B cell (primary cell): ENCODE measurements around the gene PSAT1. TPM values are rescaled to one million over a fixed set of nuclear protein-coding genes. Genes with fewer than 3 reads are reported as not detected.

Experiments used
- ATAC-seq: fragments of 200-7000 bp; cut with Tn5 transposase; one replicate; pipeline ENCODE4 v1.10.0; 2021; ENCODE audit warnings: low read depth, mild to moderate bottlenecking, moderate number of reproducible peaks, moderate library complexity
- CTCF ChIA-PET: fragments of 350-600 bp; sonication (Branson Sonifier 250); formaldehyde crosslinking; loops from one replicate; lab custom pipeline; 2021; ENCODE audit warnings: antibody characterized with exemption, inconsistent platforms; lab: Charles Lee
- POLR2A ChIA-PET: fragments of 350-600 bp; sonication (Branson Sonifier 250); formaldehyde crosslinking; loops from one replicate; lab custom pipeline; 2021; ENCODE audit warnings: antibody characterized with exemption; lab: Charles Lee
- DNase-seq: peaks from one replicate; pipeline ENCODE4 v3.0.0; 2013
- H2AFZ ChIP-seq: 2 replicates; pipeline ENCODE4 v1.6.1; 2012; ENCODE audit warnings: mild to moderate bottlenecking, low read depth, low read length; ENCODE audit not compliant: insufficient read depth, poor library complexity, severe bottlenecking
- H3K27ac ChIP-seq, 2 donors: 1 replicate in 1 of 2; 2 replicates in 1 of 2; pipeline ENCODE4 v1.5.1; 2012 to 2013; ENCODE audit warnings: low read length in 2 of 2, mild to moderate bottlenecking in 2 of 2, moderate library complexity in 1 of 2
- H3K27me3 ChIP-seq, 4 experiments: fragments of 200-600 bp in 1 of 4; sonication (generic) in 1 of 4; replicated peaks in 1 of 4; 1 replicate in 2 of 4; 2 replicates in 2 of 4; pipeline versions ENCODE4 v1.6.1 to v1.7.0; 2013 to 2016; ENCODE audit warnings: low read length in 3 of 4, mild to moderate bottlenecking in 2 of 4, mixed read lengths in 1 of 4, moderate library complexity in 1 of 4; ENCODE audit not compliant: insufficient read depth in 4 of 4, control insufficient read depth in 3 of 4; ENCODE audit errors: control extremely low read depth in 1 of 4
- H3K36me3 ChIP-seq, 2 experiments: replicated peaks in 1 of 2; 1 replicate in 1 of 2; 2 replicates in 1 of 2; pipeline versions ENCODE4 v1.6.1 to v1.7.1; 2013; ENCODE audit warnings: low read length in 1 of 2; ENCODE audit not compliant: insufficient read depth in 2 of 2, control insufficient read depth in 1 of 2; ENCODE audit errors: control extremely low read depth in 1 of 2, extremely low read depth in 1 of 2
- H3K4me1 ChIP-seq, 2 donors: fragments of 200-600 bp in 1 of 2; sonication (generic) in 1 of 2; 1 replicate in 1 of 2; 2 replicates in 1 of 2; pipeline versions ENCODE4 v1.5.1 to v1.6.1; 2013 to 2017; ENCODE audit warnings: low read length in 2 of 2; ENCODE audit not compliant: control insufficient read depth in 2 of 2, insufficient read depth in 2 of 2
- H3K4me2 ChIP-seq: replicated peaks from 2 replicates; pipeline ENCODE3; 2012; ENCODE audit warnings: mild to moderate bottlenecking, low read depth, low read length; ENCODE audit not compliant: poor library complexity, severe bottlenecking
- H3K4me3 ChIP-seq, 5 experiments: fragments of 200-600 bp in 1 of 5; sonication (generic) in 1 of 5; 1 replicate in 3 of 5; 2 replicates in 2 of 5; pipeline versions ENCODE4 v1.5.1 to v1.7.0; 2011 to 2016; ENCODE audit warnings: low read length in 4 of 5, mild to moderate bottlenecking in 4 of 5, low read depth in 2 of 5, control low read depth in 1 of 5, moderate library complexity in 1 of 5; ENCODE audit not compliant: insufficient read depth in 1 of 5; ENCODE audit errors: control extremely low read depth in 1 of 5, extremely low read depth in 1 of 5
- H3K79me2 ChIP-seq: fragments of 200-600 bp; sonication (generic); one replicate; pipeline ENCODE4 v1.6.0; 2016; ENCODE audit warnings: low read length; ENCODE audit not compliant: control insufficient read depth, insufficient read depth
- H3K9ac ChIP-seq: fragments of 200-600 bp; sonication (generic); 2 replicates; pipeline ENCODE4 v1.6.1; 2017; ENCODE audit warnings: mild to moderate bottlenecking, low read length, moderate library complexity
- H3K9me3 ChIP-seq, 3 donors: one replicate each; pipeline versions ENCODE4 v1.6.1 to v1.7.1; 2013; ENCODE audit warnings: low read length in 2 of 3; ENCODE audit not compliant: control insufficient read depth in 2 of 3, insufficient read depth in 1 of 3; ENCODE audit errors: control extremely low read depth in 1 of 3
- H4K20me1 ChIP-seq: 2 replicates; pipeline ENCODE4 v1.6.0; 2012; ENCODE audit warnings: mild to moderate bottlenecking, low read length; ENCODE audit not compliant: insufficient read depth, control insufficient read depth, poor library complexity, severe bottlenecking
- H3K27ac Mint-ChIP-seq: one replicate; pipeline ENCODE4 v1.8.0; 2021; ENCODE audit warnings: mixed read lengths
- H3K27me3 Mint-ChIP-seq: one replicate; pipeline ENCODE4 v1.8.0; 2021; ENCODE audit warnings: mixed read lengths
- H3K4me1 Mint-ChIP-seq: one replicate; pipeline ENCODE4 v1.8.0; 2021; ENCODE audit warnings: mixed read lengths
- H3K4me3 Mint-ChIP-seq: one replicate; pipeline ENCODE4 v1.8.0; 2021; ENCODE audit warnings: mixed read lengths
- H3K9me3 Mint-ChIP-seq: one replicate; pipeline ENCODE4 v1.8.0; 2022; ENCODE audit warnings: mixed read lengths; ENCODE audit not compliant: insufficient read depth
- EZH2 ChIP-seq: IDR thresholded peaks from 2 replicates; pipeline ENCODE4 v1.6.1; 2012; ENCODE audit warnings: borderline replicate concordance, low read depth, mild to moderate bottlenecking, moderate library complexity, low read length; ENCODE audit not compliant: insufficient read depth, poor library complexity, severe bottlenecking
- WGBS: methylation state at CpG from one replicate; pipeline ENCODE4 v1.1.5; 2013; ENCODE audit warnings: missing lambda C conversion rate; ENCODE audit not compliant: insufficient coverage; 5-methylcytosine and 5-hydroxymethylcytosine counted together
- intact Hi-C: fragments of 100-400 bp; cut with micrococcal nuclease; formaldehyde crosslinking; loops from one replicate; pipeline ENCODE4 v1.10.0; 2022
- polyA plus RNA-seq: library from polyadenylated mRNA; depleted of rRNA; stranded (reverse); fragments of >200 nt; gene quantifications from 2 replicates; pipeline ENCODE4 v1.2.3, GENCODE V29; 2012
- total RNA-seq, 2 donors: library from RNA; stranded (reverse); fragments of 120-200 nt in 1 of 2; gene quantifications; 1 replicate in 1 of 2; 2 replicates in 1 of 2; pipeline versions ENCODE4 v1.2.3 to v1.2.4, GENCODE V29; 2013 to 2022
- TF ChIP-seq, protein P1 (sequence below): fragments of 200-600 bp; IDR thresholded peaks from one replicate; pipeline ENCODE4 v1.8.0; 2022; ENCODE audit warnings: antibody characterized with exemption, mild to moderate bottlenecking

Gene PSAT1
- total and polyA plus RNA-seq, 2 donors (not counting 1 experiment from before 2014, with no cell fraction given): 0.61 to 5.0 TPM

DNA sequence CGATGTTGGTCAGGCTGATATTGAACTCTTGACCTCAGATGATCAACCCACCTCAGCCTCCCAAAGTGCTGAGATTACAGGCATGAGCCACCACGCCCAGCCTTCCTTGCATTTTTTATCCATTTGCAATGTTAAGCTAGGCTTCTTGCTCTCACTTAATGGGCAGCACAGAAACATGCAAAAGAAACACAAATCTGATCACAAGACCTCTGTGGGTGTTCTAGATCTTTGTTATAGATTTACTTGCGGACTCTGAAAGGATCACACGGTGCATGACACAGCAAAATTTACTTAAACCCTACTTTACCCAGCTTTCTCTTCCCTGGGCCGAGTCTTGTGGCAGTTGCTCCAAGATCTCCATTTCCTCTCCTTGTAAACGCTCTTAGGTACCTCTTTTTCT lies 71.3 kb downstream of the PSAT1 start:
- POLR2A ChIA-PET: no interaction called here
- DNase-seq (no peak), ATAC-seq (no peak)
- no peaks in the 10 kb centered on the region for H3K9me3 ChIP-seq
- H3K9ac ChIP-seq: no peak overlapping the region
- no peak for TF ChIP-seq EZH2
- TF ChIP-seq, protein P1, sequence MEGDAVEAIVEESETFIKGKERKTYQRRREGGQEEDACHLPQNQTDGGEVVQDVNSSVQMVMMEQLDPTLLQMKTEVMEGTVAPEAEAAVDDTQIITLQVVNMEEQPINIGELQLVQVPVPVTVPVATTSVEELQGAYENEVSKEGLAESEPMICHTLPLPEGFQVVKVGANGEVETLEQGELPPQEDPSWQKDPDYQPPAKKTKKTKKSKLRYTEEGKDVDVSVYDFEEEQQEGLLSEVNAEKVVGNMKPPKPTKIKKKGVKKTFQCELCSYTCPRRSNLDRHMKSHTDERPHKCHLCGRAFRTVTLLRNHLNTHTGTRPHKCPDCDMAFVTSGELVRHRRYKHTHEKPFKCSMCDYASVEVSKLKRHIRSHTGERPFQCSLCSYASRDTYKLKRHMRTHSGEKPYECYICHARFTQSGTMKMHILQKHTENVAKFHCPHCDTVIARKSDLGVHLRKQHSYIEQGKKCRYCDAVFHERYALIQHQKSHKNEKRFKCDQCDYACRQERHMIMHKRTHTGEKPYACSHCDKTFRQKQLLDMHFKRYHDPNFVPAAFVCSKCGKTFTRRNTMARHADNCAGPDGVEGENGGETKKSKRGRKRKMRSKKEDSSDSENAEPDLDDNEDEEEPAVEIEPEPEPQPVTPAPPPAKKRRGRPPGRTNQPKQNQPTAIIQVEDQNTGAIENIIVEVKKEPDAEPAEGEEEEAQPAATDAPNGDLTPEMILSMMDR: no peak
- Mint-ChIP-seq H3K27me3 (peaks cover 5% of the 10 kb centered on the region), H3K4me3 (no peak overlapping the region), H3K4me1 (no peaks in the 10 kb centered on the region), H3K9me3 (no peaks in the 10 kb centered on the region), H3K27ac (no peak overlapping the region)
- no peak overlapping the region for H3K27ac ChIP-seq
- no peak overlapping the region for H3K4me3 ChIP-seq
- CTCF ChIA-PET: interaction anchor here (0.7 to 2.0 kb wide), 5 partner anchors 12 to 1093 kb away, joined by 3 to 9 read pairs (median 4); no protein-coding TSS in a partner anchor
- H3K27me3 ChIP-seq: peaks cover 0 to 5% (median 0%) of the 10 kb centered on the region in 4 experiments
- no peaks in the 10 kb centered on the region for H3K36me3 ChIP-seq
- H4K20me1 ChIP-seq: no peaks in the 10 kb centered on the region
- 74% methylated on average over 6 of the region's 6 CpGs for WGBS
- no peaks in the 10 kb centered on the region for H3K79me2 ChIP-seq
- no peaks in the 10 kb centered on the region for H3K4me1 ChIP-seq
- intact Hi-C loops: no loop called here
- no peak overlapping the region for H3K4me2 ChIP-seq
- no peak overlapping the region for H2AFZ ChIP-seq

DNA sequence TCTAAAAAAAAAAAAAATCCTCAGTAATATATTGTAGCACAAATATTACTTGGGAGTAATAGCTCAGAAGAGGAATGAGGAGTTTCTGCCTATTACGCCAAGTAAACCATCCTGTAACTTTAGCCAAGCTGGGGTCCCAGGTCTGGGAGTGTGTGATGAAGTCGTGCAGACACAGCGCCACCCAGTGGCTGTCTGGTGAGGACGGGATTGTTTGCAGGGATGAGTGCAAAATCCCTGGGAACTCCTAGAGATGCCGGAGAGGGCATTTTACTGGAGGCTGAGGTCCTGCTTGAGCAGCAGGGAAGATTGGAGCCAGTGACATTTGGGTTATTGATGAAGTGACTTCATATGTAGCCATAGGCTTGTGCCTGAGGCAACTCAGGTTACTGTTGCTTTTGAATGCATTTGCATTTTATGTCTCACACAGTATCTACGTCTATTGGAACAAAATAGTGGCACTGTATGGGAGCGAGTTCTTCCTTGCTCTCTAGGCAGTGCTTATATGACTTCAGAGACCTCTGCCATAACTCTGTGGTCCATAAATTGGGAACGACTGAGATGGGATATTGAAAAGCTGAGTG lies 72.8 kb downstream of the PSAT1 start:
- H3K4me2 ChIP-seq: no peak overlapping the region
- Mint-ChIP-seq H3K9me3 (no peaks in the 10 kb centered on the region), H3K27ac (no peak overlapping the region), H3K4me1 (no peaks in the 10 kb centered on the region), H3K4me3 (no peak overlapping the region), H3K27me3 (peaks cover 9% of the 10 kb centered on the region)
- H3K9ac ChIP-seq: no peak overlapping the region
- peaks cover 0 to 5% (median 0%) of the 10 kb centered on the region in 4 experiments for H3K27me3 ChIP-seq
- ChIA-PET POLR2A (no interaction called here), CTCF (interaction anchor here (0.5 to 2.1 kb wide), 23 partner anchors 9 to 1203 kb away, joined by 3 to 12 read pairs (median 3); no protein-coding TSS in a partner anchor)
- H3K4me3 ChIP-seq: no peak overlapping the region
- no peak overlapping the region for H2AFZ ChIP-seq
- WGBS: 44% methylated on average over 7 of the region's 8 CpGs
- TF ChIP-seq EZH2: no peak
- TF ChIP-seq, protein P1: peak; percentile 82
- H4K20me1 ChIP-seq: no peaks in the 10 kb centered on the region
- ATAC-seq: peak; percentile 56
- no peaks in the 10 kb centered on the region for H3K4me1 ChIP-seq
- H3K27ac ChIP-seq: no peak overlapping the region
- peak; percentile 49 for DNase-seq
- no peaks in the 10 kb centered on the region for H3K36me3 ChIP-seq
- H3K9me3 ChIP-seq: no peaks in the 10 kb centered on the region
- no peaks in the 10 kb centered on the region for H3K79me2 ChIP-seq
- intact Hi-C loops: no loop called here
